ENCODE measurements around the gene CD226.

DNA sequence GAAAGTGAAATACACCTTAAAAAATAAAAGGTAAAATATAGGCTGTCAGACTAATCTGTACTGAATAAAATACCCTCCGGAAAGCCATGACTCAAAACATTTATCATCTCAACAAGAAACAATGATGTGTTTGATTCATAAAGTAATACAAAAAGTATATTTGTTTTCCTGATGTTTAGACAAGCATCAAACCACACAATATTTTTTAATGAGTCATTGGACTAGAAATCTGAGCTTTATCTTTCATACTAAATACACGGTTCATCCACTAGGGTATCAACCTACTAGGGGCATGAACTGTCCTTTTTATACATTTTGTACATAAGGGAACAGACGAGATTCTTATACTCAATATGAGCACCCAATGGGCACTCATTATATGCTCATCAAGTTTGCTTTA, 31.3 kb downstream of the CD226 start:
- TF ChIP-seq, protein P1, sequence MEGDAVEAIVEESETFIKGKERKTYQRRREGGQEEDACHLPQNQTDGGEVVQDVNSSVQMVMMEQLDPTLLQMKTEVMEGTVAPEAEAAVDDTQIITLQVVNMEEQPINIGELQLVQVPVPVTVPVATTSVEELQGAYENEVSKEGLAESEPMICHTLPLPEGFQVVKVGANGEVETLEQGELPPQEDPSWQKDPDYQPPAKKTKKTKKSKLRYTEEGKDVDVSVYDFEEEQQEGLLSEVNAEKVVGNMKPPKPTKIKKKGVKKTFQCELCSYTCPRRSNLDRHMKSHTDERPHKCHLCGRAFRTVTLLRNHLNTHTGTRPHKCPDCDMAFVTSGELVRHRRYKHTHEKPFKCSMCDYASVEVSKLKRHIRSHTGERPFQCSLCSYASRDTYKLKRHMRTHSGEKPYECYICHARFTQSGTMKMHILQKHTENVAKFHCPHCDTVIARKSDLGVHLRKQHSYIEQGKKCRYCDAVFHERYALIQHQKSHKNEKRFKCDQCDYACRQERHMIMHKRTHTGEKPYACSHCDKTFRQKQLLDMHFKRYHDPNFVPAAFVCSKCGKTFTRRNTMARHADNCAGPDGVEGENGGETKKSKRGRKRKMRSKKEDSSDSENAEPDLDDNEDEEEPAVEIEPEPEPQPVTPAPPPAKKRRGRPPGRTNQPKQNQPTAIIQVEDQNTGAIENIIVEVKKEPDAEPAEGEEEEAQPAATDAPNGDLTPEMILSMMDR (IDR thresholded peaks at IDR 0.05) = no peak
- TF ChIP-seq EZH2 (IDR thresholded peaks at IDR 0.05) = no peak
- TF ChIP-seq EZH2phosphoT487 (IDR thresholded peaks at IDR 0.05) = no peak
